CD14-positive monocyte (primary cell): ENCODE measurements around the gene PDE6G. TPM values are rescaled to one million over a fixed set of nuclear protein-coding genes. Genes with fewer than 3 reads are reported as not detected.

Experiments used
- DNase-seq, 3 donors: peaks; one replicate each; pipeline ENCODE4 v3.0.0-alpha.2; 2011 to 2022
- H2AFZ ChIP-seq: 2 replicates; pipeline ENCODE4 v1.6.0; 2012; ENCODE audit warnings: mild to moderate bottlenecking, low read depth, low read length, inconsistent platforms; ENCODE audit not compliant: insufficient read depth, poor library complexity, severe bottlenecking
- H3K27ac ChIP-seq, 2 donors: 1 replicate in 1 of 2; 2 replicates in 1 of 2; pipeline ENCODE4 v1.5.1; 2012 to 2013; ENCODE audit warnings: low read length in 2 of 2, control low read depth in 1 of 2, inconsistent platforms in 1 of 2, low read depth in 1 of 2, mild to moderate bottlenecking in 1 of 2
- H3K27me3 ChIP-seq, 2 donors: one replicate each; pipeline versions ENCODE4 v1.6.0 to v1.6.1; 2011 to 2013; ENCODE audit warnings: low read length in 2 of 2; ENCODE audit not compliant: control insufficient read depth in 2 of 2, insufficient read depth in 2 of 2
- H3K36me3 ChIP-seq, 2 donors: replicated peaks in 1 of 2; 1 replicate in 1 of 2; 2 replicates in 1 of 2; pipeline versions ENCODE4 v1.5.1 to v1.6.1; 2012 to 2013; ENCODE audit warnings: low read length in 2 of 2, control low read depth in 1 of 2, inconsistent platforms in 1 of 2, mild to moderate bottlenecking in 1 of 2; ENCODE audit not compliant: insufficient read depth in 2 of 2, control insufficient read depth in 1 of 2
- H3K4me1 ChIP-seq, 2 donors: 1 replicate in 1 of 2; 2 replicates in 1 of 2; pipeline versions ENCODE4 v1.5.1 to v1.6.1; 2012 to 2013; ENCODE audit warnings: low read length in 2 of 2, control low read depth in 1 of 2, inconsistent platforms in 1 of 2, mild to moderate bottlenecking in 1 of 2, moderate library complexity in 1 of 2; ENCODE audit not compliant: insufficient read depth in 2 of 2, control insufficient read depth in 1 of 2
- H3K4me2 ChIP-seq: replicated peaks from 2 replicates; pipeline ENCODE3; 2012; ENCODE audit warnings: low read length, moderate library complexity, mild to moderate bottlenecking; ENCODE audit not compliant: poor library complexity, severe bottlenecking; ENCODE audit errors: extremely low read depth
- H3K4me3 ChIP-seq, 3 experiments: fragments of 200-600 bp in 1 of 3; sonication (generic) in 1 of 3; replicated peaks in 1 of 3; 1 replicate in 2 of 3; 2 replicates in 1 of 3; pipeline ENCODE4 v1.5.1; 2011 to 2013; ENCODE audit warnings: low read length in 3 of 3, mild to moderate bottlenecking in 3 of 3, control low read depth in 2 of 3, low read depth in 2 of 3, inconsistent platforms in 1 of 3, moderate library complexity in 1 of 3
- H3K79me2 ChIP-seq: 2 replicates; pipeline ENCODE4 v1.6.0; 2012; ENCODE audit warnings: mild to moderate bottlenecking, control low read depth, inconsistent platforms, low read length, moderate library complexity; ENCODE audit not compliant: insufficient read depth
- H3K9ac ChIP-seq: 2 replicates; pipeline ENCODE4 v1.6.0; 2017; ENCODE audit warnings: low read length, mild to moderate bottlenecking; ENCODE audit not compliant: insufficient read depth, poor library complexity, severe bottlenecking
- H3K9me3 ChIP-seq, 2 donors: replicated peaks in 1 of 2; 1 replicate in 1 of 2; 2 replicates in 1 of 2; pipeline versions ENCODE4 v1.5.1 to v1.6.1; 2012 to 2013; ENCODE audit warnings: low read length in 2 of 2, control low read depth in 1 of 2; ENCODE audit not compliant: control insufficient read depth in 1 of 2, insufficient read depth in 1 of 2
- H4K20me1 ChIP-seq: 2 replicates; pipeline ENCODE4 v1.6.0; 2012; ENCODE audit warnings: mild to moderate bottlenecking, low read length, control low read depth, moderate library complexity; ENCODE audit not compliant: insufficient read depth
- H3K27ac Mint-ChIP-seq, 7 donors: one replicate each; pipeline ENCODE4 v1.8.0; 2020; ENCODE audit warnings: mild to moderate bottlenecking in 7 of 7, mixed read lengths in 7 of 7, moderate library complexity in 6 of 7, inconsistent platforms in 2 of 7
- H3K27me3 Mint-ChIP-seq, 3 donors: one replicate each; pipeline ENCODE4 v1.8.0; 2021 to 2022; ENCODE audit warnings: low read depth in 3 of 3, mild to moderate bottlenecking in 3 of 3, mixed read lengths in 3 of 3, moderate library complexity in 3 of 3, inconsistent platforms in 1 of 3
- H3K36me3 Mint-ChIP-seq, 2 donors: one replicate each; pipeline ENCODE4 v1.8.0; 2020; ENCODE audit warnings: mixed read lengths in 2 of 2, inconsistent platforms in 1 of 2, mild to moderate bottlenecking in 1 of 2
- H3K4me1 Mint-ChIP-seq: one replicate; pipeline ENCODE4 v1.8.0; 2020; ENCODE audit warnings: mild to moderate bottlenecking, mixed read lengths
- H3K4me3 Mint-ChIP-seq, 2 donors: one replicate each; pipeline ENCODE4 v1.8.0; 2020; ENCODE audit warnings: mild to moderate bottlenecking in 2 of 2, mixed read lengths in 2 of 2, moderate library complexity in 1 of 2
- H3K9me3 Mint-ChIP-seq, 7 donors: one replicate each; pipeline ENCODE4 v1.8.0; 2020 to 2022; ENCODE audit warnings: mixed read lengths in 7 of 7, mild to moderate bottlenecking in 6 of 7, moderate library complexity in 6 of 7, inconsistent platforms in 2 of 7
- CTCF ChIP-seq: fragments of 200-600 bp; IDR thresholded peaks from one replicate; pipeline ENCODE4 v1.8.0; 2022; ENCODE audit warnings: antibody characterized with exemption, mild to moderate bottlenecking
- WGBS: methylation state at CpG from one replicate; pipeline ENCODE4 v1.1.5; 2013; ENCODE audit warnings: missing lambda C conversion rate; ENCODE audit not compliant: insufficient coverage; 5-methylcytosine and 5-hydroxymethylcytosine counted together
- intact Hi-C, 2 donors: fragments of 100-400 bp; cut with micrococcal nuclease; formaldehyde crosslinking; loops; one replicate each; pipeline versions ENCODE4 v1.15.0 to v1.15.1; 2023
- polyA plus RNA-seq, 3 donors: library from polyadenylated mRNA; depleted of rRNA in 1 of 3; unstranded in 2 of 3; stranded (reverse) in 1 of 3; fragments of 300-500 nt in 2 of 3; fragments of >200 nt in 1 of 3; fragmentation: Illumina TruSeq in 2 of 3; gene quantifications; 1 replicate in 2 of 3; 2 replicates in 1 of 3; pipeline ENCODE4 v1.2.3, GENCODE V29; 2012 to 2021

Gene PDE6G
- polyA plus RNA-seq, 3 donors, result 8.9 to 12.0 (median 11.5) TPM

- H3K36me3 Mint-ChIP-seq, result peaks cover 31 to 51% of the 10 kb centered on the region in 2 donors
- H2AFZ ChIP-seq, result peak within 1 kb of the TSS; percentile 93
- peaks cover 49% of the 10 kb centered on the region for H4K20me1 ChIP-seq
- peaks cover 25% of the 10 kb centered on the region for H3K4me1 Mint-ChIP-seq
- H3K79me2 ChIP-seq, result peaks cover 74% of the 10 kb centered on the region
- peak within 1 kb of the TSS; percentile 84 to 99 (median 97) for H3K4me3 ChIP-seq
- H3K4me3 Mint-ChIP-seq, result peak within 1 kb of the TSS; percentile 87 to 92
- under 1% methylated on average over 107 of the region's 112 CpGs for WGBS
- intact Hi-C loops, result loop anchor here (1.0 to 2.0 kb wide), 4 partner anchors 17 to 19 kb away; partner anchors contain the start of genes MRPL12 (in 2 of the 2), CCDC137 (in 1 of the 2) and OXLD1 (in 1 of the 2)
- no peak for TF ChIP-seq CTCF
- H3K27me3 ChIP-seq, result no peaks in the 10 kb centered on the region
- peaks cover 43 to 45% of the 10 kb centered on the region in 2 donors for H3K36me3 ChIP-seq
- peak within 1 kb of the TSS; percentile 86 to 98 (median 94) for H3K27ac Mint-ChIP-seq
- peaks cover 22 to 25% of the 10 kb centered on the region in 2 donors for H3K4me1 ChIP-seq
- H3K9me3 ChIP-seq, result no peaks in the 10 kb centered on the region
- no peaks in the 10 kb centered on the region for H3K9me3 Mint-ChIP-seq
- peaks cover 0 to 1% (median 0%) of the 10 kb centered on the region in 3 donors for H3K27me3 Mint-ChIP-seq
- H3K4me2 ChIP-seq, result peak within 1 kb of the TSS; percentile 93
- peak; percentile 98 to 99 (median 99) for DNase-seq
- H3K9ac ChIP-seq, result peak within 1 kb of the TSS; percentile 98
- H3K27ac ChIP-seq, result peak within 1 kb of the TSS; percentile 51 to 94
Observed at GRCh38 chr17:81683584-81684441, 27.5 kb upstream of the PDE6G start, which contains the start of the genes ARL16 and HGS. ARL16 (minus strand) TSS chr17:81683797; CDS start chr17:81683753, 44 bp downstream. HGS (plus strand) TSS chr17:81684011; CDS start chr17:81684067, 56 bp downstream.

GRCh38 chr17:81683208-81683583 is 26.9 kb upstream of the PDE6G start:
- intact Hi-C loops, result loop anchor here (1.0 to 2.0 kb wide), 3 partner anchors 16 to 20 kb away; partner anchors contain the start of genes CCDC137 (in 1 of the 2), MRPL12 (in 1 of the 2) and OXLD1 (in 1 of the 2)
- Histone ChIP-seq H3K36me3 (peaks cover 37 to 39% of the 10 kb centered on the region in 2 donors), H3K79me2 (peaks cover 67% of the 10 kb centered on the region), H4K20me1 (peaks cover 43% of the 10 kb centered on the region), H3K27ac (peak overlapping the region; percentile 28 to 94), H3K9ac (peak overlapping the region; percentile 98), H3K4me1 (peaks cover 22 to 25% of the 10 kb centered on the region in 2 donors), H3K27me3 (no peaks in the 10 kb centered on the region), H3K4me2 (peak overlapping the region; percentile 93), H3K9me3 (no peaks in the 10 kb centered on the region), H2AFZ (peak overlapping the region; percentile 93), H3K4me3 (peak overlapping the region; percentile 84 to 99 (median 97))
- WGBS, result under 1% methylated on average over 36 of the region's 37 CpGs
- Mint-ChIP-seq H3K4me3 (peak overlapping the region; percentile 84 to 91), H3K27ac (peak overlapping the region in 6 of 7 donors; percentile 60 to 90 (median 86)), H3K27me3 (peaks cover 0 to 1% (median 0%) of the 10 kb centered on the region in 3 donors), H3K4me1 (peaks cover 25% of the 10 kb centered on the region), H3K36me3 (peaks cover 27 to 45% of the 10 kb centered on the region in 2 donors), H3K9me3 (no peaks in the 10 kb centered on the region)
- TF ChIP-seq CTCF, result no peak
- no peak for DNase-seq
